GM21367 (cell line): Measurements from ENCODE around the gene SERTAD2.

Source experiments
- ATAC-seq: cut with Tn5 transposase; IDR thresholded peaks from one replicate; pipeline ENCODE4 v1.9.1; 2021; ENCODE audit not compliant: unreplicated experiment

The SERTAD2 gene

DNA sequence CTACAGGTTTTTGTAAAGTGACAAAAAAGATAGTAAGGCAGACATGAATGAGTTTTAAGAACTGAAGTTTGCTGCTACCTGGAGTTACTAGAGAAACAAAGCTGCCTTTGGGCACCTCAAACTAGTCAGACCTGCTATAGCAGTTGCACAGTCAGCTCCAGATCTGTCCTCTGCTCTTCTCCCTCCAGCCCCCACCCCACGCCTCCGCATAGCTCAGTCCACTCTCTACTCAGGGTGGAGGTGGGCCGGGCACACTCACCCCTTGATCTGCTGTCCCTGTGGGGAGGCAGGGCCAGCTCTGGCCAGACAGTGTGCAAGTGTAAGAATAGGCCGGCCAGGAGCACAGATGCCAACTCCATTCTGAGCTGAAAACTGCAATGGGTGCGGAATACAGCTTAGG, 4.1 kb downstream of the SERTAD2 start:
- no peak for ATAC-seq

DNA sequence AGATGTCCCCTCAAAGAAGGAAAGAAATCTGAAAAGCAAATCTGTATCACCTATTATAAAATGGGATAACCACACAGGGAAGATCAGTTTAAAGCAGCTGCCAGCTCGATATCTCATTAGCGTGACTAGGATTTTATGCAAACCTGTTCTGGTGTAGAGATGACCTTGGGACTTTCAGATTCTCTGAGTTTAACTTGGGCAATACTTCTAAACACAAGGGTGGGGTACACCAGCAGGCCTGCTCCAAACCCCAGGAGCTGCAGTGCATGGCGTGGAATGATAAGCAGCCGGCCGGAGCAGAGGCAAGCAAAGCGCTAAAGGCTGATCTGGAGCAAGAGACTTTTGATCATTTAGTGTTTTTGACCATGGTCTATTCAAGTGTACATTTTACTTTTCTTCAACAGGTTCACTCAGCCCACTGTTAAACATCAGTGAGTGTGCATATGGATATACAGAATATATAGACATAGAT, 4.7 kb downstream of the SERTAD2 start:
- ATAC-seq = no peak

DNA sequence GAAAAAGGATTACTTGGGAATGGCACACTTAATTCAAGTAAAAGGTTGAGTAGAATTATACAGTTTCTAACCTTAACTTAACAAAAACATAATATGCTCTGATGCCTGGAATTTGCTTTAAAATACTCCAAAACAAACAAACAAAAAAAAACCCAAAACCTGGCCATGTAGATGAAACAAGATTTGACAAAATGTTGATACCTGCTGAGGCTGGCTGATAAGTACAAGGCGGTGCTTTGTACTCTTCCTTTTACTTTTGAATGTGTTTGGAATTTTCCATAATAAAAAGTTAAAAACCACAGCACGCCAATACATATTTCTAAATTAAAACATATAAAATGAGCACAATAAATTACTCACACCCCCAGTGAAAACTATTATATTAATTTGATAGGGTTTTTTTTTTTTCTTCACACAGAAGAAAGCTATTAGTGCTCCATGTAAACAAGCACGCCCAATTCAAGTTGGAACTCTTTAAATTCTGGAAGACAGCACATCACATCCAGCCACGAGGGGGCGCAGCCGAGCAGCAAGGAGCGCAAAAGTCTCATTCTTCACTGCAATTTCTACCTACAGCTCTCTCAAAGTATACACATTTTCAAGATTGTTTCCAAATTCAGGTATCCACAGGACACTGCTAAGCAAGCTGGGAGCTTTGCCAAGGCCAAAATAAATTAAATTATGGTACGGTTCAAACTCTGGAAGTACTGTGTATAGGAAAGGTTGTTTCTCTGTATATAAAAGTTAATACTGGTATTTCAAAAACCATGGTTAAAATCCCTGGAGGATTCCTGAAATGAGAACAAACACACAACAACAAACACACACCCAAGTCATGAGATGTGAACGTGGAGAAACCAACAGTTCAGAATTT, 7.5 kb downstream of the SERTAD2 start:
- no peak for ATAC-seq

DNA sequence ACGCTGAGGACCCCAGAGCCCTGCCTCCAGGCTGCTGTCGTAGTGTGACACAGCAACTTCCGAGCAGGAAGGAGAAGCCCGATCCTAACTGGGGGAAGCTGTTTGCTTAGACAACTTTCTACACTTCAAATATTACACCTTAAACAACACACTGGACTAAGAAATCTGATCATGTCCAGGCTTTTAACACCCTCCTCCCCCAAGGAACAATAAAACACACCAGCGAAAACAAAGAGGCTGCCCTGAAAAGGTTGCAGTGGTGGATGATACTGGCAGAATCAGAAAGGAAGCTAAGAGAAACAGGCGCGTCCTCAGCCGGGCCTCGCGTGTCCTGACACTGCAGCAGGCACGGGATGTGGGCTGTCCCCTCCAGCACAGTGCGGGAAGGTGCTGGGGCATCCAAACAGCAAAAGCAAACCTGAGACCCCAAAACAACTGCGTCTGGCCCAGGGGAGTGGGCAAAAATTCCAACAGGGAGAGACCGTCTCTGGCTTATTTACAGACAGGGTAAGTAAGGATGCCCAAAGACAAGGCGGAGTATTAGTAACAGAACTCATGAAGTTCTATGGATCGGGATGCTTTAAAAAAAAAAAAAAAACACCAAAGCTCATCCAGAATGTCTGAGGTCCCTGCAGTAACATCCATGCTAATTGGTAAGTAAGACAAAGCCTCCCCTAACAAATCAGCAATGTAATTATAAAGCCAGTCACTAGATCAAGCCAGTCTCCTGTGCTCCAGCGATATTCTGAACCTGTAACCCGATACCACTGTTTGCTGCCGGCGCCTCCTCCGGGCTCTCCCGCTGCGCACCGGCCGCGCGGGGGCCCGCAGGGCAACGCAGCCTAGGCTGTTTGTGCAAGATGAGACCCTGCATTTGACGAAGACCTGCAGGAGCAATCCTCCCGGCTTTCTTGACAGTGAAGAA, 9.0 kb downstream of the SERTAD2 start:
- ATAC-seq = peak; percentile 41

DNA sequence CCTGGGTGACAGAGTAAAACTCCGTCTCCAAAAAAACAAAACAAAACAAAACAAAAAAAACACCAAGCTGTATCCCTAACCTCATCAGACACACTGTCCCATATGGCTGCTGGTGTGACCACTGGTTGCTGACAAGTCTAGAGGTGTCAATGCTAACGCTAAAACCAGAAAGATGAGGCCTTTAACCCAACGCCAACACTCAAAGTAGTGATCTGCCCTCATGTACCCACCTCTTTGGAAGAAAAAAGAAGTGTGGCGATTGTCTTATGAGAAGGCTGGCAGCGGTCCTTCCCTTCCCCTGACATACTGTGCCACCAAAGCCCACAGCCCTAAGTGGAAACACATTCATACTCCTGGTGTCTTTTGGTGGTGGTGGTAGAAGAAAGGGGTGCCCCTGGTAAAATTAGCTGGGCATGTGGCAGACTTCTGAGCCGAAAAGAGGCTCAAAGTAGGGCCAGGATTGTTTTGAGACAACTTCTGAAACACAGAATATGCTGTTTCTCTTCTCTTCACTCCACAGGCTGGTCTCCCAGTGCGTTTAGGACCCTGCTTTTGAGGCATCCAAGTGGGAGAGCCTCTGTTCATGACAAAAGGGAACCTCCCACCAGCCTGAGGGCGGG, 9.8 kb downstream of the SERTAD2 start:
- no peak for ATAC-seq

DNA sequence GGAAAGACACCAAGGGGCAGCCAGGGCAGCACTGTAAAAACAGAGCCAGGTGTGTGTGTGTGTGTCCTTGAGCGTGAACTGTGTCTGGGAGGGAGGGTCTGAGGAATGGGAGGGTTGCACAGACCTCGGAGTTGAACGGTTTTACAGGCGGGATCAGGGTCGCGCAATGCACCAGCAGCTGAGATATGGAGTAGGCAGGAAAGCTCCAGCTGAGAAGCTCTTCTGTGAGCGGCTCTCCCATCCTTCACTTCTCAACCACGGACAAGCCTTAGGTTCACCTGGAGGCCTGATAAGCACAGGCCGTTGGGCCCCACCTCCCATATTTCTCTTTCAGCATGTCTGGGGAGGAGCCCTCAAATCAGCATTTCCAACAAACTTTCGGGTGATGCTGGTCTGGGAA, 12.1 kb downstream of the SERTAD2 start:
- no peak for ATAC-seq

DNA sequence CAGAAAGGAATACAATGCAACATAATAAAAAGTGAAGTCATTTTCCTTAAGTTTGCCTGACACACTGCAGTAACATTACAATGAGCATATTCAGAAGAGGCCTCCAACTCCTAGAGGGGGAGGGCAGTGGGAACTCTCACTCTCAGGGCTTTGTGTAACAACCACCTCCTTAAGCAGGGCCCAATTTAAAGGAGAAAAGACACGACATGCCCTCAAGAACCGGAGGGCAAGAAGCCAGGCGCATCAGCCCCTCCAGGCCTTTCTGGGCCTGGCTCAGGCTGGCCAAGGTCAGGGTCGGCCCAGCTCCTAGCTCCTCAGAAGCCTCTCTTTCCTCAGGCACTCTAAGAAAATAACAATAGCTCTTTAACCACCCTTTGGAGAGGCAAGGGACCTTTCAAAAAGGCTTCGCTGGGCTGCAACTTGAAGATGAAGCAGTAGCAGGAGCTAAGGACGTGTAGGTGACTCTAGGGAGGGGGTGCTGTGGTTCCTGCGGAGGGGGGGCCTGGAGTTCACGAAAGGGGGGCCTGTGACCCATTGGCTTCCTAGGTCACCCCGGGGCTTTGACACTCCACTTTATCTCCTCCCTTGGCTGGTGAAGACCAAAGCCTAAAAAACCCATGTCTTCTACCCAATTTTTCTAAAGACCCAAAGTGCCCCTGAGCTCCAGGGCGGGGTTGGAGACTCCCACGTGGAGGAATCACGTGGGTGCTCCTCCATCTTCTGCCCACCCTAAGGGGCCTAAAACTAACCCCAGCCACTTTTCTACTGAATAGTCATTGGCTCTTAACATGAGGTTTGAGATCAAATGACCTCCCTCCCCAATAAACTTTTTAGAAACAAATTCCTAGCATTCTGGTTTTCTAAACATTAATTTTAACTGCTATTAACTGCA, 13.3 kb downstream of the SERTAD2 start:
- no peak for ATAC-seq

DNA sequence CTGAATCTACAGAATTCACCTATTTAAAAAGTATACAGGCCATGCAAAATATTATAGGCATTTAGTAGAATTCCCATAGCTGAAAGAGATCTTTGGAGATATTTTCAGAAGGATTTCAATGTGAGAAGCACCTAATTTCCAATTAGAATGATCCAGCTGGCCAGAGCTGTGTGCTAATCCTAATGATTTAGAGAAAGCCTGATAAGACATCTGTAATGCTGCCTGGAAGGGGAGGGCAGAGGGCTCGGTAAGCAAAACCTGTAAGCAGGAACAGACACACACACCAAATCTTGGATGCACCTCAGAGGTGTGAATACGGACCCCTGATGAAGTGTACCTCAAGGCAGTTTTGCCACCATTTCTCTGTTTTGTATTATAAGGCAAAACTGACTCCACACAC, 14.0 kb downstream of the SERTAD2 start:
- ATAC-seq = no peak

DNA sequence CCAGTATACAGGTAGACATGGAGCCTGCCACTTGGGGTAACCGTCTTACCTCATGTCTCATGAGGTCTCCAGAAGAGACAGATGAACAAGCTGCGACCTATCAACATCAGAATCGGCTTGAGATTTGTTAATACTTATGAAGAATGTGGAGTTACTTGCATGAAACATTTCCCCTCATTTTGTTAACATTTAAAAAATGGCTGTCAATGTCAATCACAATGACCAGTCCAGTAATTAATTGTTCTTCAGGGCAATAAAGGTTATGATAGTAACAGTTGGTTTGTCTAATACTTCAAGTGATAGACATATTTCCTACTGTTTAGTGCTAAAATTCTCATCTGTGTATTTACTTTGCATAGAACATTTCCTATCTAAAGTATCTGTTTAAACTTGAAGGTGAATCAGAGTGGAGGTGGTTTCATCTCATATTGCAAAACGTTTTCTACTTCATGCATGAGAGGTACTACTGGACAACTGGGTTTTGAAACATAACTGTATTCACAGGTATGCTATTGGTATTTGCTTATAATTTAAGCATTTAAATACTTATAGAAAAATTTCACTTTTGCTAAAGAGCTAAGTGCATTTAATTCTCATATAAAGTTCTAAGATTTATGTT, 15.1 kb downstream of the SERTAD2 start:
- ATAC-seq = no peak

DNA sequence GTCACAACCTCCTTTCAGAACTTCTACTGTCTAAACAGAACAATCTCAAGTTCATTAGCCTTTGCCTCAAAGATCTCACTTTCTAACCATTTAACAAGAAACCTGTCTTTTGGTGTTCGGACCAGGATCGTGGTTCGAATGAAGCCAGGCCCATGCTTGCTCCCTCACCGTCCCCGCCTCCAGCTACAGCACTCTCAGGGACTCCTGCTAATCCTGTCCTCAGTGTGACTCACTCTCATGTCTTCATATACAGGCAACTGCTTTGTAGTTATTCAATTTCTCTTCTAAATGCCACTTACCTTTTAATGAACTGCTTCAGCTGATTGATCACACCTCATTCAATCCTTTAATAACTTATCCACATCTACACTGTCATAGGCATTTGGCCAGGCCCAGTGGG, 15.8 kb downstream of the SERTAD2 start:
- ATAC-seq = no peak

DNA sequence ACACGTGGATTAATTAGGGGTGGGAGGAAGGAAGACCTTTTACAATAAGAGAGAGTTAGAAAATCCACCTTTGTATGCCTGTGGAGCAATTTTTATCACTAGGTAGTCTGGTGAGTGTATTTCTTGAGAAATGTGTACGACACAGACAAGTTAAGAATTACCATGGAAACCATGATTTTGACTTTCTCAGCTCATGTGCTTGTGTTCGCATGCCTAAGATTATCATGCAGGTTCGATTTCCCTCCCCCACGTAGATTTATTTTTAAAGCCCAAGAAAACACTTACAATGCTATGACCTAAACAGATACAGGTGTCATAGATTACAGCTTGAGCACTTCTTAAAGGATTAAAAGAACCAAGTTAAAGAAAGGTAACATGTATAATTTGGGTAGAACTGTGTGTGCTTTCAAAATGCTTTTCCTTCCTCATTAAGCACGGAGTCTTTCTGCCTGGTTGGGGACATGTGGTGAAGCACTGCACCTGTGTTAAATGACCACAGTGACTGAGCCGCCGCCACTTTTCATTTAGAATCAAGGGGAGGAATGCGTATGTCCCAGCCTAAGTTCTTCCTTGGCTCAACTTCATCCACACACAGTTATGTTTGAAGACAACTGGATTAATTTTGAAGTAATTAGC, 16.6 kb downstream of the SERTAD2 start:
- peak; percentile 33 for ATAC-seq

DNA sequence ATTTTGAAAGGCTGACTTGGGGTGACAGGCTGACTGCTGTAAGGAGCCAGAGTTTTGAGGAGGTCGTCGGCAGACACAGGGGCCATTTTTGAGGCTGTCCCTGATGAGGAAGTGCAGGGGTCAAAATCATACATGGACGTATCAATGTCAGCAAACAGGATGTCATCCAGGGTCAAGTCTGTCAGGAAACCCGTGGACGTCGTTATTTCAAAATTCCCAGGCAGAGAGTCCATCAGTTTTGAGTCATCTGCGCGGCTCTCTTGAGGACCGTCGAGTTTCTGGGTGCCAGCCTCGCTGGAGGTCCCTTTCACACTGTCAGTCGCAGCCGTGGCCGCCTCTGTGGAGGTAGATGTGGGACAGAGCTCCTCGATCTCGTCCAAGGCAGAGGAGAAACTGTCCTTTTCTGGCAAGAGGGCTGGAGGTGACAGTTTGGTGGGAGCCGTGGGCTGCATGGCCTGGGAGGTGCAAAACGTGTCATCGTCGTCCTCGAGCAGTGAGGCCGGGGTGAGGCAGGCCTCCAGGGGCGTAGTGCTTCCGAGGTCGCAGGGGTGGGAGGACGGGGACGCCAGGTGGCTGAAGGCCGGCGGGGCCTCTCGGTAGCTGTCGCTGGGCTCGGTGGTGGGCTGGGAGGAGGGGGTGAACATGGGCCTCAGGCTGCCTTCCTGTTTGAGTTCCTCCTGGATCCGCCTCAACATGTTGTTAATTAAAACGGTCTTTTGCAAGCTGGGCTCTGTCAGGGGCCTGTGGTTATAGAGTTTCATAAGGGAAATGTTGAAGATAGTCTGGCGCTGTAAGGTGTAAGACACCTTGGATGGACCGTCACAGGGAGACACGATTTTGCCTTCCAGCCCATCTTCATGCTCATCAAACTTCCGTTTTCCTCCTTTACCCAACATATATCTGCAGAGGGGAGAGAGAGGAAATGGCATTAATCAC, 17.5 kb downstream of the SERTAD2 start:
- ATAC-seq = peak; percentile 59

DNA sequence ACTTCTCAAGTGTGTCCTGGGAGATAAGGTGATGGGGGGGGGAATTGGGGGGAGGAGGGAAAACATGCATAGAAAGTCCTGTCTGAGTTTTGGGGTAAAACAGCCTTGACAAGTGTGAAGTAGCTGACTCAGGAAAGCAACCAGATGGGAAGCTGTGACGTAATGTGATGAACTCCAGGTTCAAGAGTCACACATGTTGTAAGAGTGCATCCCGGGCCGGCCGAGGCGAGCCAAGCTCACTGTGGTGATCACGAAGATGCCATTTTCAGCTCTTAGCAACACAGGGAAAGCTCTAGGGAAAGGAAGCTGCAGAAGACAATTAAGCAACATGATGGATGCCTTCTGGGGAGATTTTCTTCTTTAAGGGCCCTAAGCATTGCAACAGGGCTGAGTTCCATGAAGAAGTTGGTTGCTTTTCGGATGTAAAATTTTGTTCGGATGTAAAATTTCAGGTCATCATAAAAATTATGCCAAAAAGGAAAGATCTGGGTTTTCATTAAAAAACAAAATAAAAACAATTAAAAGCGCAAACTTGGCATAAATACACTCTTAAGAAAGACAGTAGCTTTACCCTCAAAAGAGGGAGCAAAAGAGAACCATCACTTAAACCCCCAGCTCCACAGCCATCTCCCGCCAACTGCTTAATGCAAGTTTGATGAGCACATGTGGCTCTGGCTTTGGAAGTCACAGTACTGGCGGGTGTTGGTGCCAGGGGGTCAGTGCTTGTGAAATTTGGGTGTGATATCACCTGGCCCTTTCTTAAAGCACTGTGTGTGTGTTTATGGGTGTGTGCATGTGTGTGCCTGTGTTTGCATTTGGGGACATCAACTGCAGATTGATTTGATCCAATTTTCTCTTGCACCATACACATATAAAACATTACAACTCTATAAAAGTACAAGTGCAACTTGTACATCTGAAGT, 19.1 kb downstream of the SERTAD2 start:
- ATAC-seq = no peak

DNA sequence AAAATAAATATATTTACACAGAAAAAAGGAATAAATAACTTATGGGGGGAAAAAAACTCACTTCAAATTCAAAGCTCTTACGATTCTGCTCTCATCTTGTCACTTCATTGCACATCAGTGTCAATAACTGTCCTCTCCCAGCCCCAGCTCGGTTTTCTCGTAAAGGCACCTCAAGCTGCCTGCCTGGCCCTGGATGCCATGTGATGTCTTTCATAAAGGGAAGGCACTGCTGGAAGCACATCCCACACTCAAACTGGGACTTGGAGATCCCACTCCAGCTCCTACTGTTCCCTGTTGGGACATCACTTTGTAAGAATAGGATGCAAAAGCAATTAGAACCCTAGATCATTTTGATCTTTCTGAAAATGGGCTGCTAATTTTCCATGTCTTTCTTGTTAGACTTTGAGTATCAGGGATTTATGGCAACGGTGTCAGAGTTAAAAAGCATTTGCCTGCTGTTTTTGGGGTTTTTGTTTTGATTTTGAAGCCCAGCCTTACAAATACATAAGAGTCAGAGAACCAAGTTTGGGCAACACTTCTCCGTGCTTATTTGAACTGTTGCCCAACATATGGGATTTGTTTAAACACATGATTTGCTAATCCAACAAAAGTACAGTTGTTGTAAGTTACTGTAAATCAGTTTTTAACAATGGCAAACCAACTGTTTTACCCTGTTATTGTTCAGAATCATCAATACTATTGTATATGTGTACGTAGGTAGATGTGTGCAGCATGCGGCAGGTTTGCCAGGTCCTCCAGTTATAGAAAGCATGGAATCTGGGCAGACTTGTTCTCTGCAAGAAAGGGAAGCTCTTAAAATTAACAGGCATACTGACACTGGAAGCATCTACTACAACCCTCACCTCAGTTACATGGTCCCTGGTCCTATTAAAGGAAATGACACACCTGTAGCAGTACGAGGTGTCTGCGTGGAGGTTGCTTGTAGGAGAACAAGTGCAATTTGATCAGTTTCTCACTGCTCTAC, 20.6 kb downstream of the SERTAD2 start:
- no peak for ATAC-seq

DNA sequence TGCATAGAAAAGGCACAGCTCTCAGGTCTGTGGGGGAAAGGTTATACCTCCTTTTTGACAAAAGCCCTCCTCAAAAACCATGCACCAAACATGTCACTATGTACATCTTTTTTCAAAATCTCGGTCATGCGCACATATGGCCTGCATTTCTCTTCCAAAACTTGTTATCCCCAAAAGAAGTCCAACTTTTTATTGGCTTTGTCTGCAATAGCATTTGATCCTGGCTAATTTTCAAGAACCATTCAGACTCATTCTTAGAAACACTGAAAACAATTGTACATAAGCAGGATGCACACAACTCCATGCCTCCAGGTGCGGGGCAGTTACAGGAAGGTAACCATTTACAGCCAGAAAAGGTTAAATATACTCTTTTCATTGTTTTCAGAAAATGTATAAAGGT, 21.9 kb downstream of the SERTAD2 start:
- no peak for ATAC-seq

DNA sequence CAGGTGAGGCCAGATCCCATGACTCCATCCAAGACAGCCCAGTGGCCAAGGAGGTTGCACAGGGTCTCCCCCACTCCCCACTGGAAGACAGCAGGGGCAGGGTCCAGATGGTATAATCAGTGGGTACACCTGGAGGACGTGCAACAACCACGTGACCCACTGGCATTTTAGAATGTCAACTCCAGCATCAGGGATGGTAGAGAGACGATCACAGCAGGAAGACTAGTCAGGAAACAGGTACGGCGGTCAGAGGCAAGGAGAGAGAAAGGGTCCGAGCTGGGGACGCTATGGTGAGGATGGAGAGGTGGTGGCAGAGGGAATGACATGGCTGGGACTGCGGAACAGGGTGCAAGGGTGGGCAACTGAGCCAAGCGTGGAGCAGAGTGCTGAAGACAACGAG, 23.0 kb downstream of the SERTAD2 start:
- ATAC-seq = no peak
